CD4-positive, alpha-beta T cell treated with Interleukin-17A for 1 hour (primary cell): ENCODE results near the gene PLCB2.

Experiments used
- DNase-seq: peaks from one replicate; pipeline ENCODE4 v3.0.0-alpha.2; 2020

PLCB2 gene, protein sequence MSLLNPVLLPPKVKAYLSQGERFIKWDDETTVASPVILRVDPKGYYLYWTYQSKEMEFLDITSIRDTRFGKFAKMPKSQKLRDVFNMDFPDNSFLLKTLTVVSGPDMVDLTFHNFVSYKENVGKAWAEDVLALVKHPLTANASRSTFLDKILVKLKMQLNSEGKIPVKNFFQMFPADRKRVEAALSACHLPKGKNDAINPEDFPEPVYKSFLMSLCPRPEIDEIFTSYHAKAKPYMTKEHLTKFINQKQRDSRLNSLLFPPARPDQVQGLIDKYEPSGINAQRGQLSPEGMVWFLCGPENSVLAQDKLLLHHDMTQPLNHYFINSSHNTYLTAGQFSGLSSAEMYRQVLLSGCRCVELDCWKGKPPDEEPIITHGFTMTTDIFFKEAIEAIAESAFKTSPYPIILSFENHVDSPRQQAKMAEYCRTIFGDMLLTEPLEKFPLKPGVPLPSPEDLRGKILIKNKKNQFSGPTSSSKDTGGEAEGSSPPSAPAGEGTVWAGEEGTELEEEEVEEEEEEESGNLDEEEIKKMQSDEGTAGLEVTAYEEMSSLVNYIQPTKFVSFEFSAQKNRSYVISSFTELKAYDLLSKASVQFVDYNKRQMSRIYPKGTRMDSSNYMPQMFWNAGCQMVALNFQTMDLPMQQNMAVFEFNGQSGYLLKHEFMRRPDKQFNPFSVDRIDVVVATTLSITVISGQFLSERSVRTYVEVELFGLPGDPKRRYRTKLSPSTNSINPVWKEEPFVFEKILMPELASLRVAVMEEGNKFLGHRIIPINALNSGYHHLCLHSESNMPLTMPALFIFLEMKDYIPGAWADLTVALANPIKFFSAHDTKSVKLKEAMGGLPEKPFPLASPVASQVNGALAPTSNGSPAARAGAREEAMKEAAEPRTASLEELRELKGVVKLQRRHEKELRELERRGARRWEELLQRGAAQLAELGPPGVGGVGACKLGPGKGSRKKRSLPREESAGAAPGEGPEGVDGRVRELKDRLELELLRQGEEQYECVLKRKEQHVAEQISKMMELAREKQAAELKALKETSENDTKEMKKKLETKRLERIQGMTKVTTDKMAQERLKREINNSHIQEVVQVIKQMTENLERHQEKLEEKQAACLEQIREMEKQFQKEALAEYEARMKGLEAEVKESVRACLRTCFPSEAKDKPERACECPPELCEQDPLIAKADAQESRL

GRCh38 chr15:40307421-40308211 lies at the start of gene PLCB2:
Gene PLCB2, minus strand, starts transcription at chr15:40307935. Its CDS starts 263 bp downstream, at chr15:40307672.
- peak; percentile 74 for DNase-seq

- DNase-seq: no peak
Observed at GRCh38 chr15:40357246-40357645, 49.5 kb upstream of the PLCB2 start.

DNA sequence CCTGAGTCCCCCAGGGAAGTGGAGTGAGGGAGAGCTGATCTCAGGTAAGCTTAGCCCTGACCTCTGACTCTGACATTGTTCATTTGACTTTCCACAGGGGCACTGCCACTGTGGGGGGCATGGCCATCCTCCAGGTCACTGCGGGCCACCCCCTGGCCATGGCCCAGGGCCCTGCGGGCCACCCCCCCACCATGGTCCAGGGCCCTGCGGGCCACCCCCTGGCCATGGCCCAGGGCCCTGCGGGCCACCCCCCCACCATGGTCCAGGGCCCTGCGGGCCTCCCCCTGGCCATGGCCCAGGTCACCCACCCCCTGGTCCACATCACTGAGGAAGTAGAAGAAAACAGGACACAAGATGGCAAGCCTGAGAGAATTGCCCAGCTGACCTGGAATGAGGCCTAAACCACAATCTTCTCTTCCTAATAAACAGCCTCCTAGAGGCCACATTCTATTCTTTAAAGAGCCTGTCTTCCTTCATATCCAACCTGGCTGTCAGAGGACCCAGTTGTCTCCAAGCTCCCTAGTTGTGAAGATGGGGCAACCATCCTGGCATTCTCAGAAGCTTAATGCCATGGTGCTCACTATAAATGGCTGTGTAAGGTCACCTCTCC lies 48.3 kb upstream of the PLCB2 start:
- no peak for DNase-seq

DNA sequence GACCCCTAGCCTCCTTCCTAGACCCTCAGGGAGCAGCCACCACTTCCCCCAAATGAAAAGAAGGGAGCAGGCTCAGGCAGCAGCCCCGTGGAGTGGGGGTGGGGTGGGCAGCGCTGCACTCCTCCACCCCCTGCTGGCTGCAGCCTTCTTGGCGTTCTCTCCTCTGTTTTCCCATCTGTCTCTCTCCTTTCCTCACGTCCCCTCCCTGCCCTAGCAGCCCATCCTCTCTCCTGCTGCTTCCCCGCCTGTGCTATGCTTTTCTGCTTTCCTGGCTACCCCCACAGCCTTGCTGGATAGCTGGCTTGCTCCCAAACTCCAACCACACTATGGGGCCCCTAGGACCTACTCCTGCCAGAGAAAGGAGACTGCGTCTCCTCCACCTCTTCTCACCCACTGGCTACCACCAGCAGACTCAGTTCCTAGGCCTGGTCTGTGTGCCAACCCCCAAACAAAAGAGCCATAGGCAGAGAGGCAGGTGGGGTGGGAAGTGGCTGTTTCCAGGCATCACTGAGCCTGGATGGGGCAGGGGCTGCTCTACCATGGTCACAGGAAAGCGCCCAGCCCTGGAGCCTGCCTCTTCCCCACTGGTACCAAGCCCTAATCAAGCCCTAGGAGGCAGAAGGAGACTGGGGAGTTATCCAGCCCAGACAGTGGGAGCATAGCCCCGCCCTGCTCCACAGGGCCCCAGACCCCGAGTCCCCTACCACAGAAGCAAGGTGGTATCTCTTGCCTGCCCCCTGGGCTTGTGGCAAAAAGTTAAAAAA lies 46.9 kb upstream of the PLCB2 start:
- no peak for DNase-seq

DNA sequence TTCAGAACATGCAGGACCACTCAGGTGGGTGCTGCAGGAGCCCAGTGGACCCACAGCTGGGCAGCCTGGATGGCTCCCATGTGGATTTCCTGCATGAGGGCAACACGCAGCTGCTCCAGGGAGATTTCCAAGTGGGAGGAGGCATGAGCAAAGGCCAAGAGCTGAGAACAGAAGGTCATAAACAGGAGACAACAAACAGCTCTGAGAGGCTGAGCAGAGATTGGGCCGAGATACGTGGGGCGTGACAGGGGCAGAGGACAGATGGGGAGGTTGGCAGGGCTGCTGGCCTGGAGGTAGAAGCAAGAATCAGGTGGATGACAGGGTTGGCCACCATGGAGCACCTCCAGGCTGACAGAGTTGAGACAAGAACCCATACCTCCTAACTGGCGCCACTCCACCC lies 46.0 kb upstream of the PLCB2 start:
- DNase-seq: no peak

DNA sequence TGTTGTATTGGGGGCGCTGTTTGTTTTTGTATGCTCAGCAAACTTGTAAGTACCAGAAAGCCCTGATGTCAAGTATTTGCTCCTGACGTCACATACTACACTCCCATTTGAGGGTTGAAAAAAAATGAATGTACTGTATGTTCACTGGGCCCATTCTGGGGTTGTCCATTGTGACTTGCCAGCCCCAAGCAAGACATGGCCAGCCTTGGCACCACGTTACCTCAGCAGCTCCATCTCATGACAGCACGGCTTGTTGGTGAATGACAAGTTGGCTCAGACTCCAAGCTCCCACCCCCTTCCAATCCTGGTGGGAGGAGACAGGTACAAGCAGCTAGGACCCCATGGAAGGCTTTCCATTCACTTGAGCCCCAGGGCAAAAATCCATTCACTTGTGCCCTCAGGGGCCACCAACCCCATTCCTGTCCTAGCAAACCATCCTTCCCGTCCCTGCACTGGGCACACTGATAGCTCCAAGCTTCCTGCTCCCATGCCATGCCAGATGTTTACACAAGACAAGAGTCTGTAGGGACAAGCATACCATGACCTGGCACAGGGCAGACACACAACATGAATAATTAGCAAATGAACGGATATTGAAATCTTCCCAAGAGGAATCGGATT lies 44.7 kb upstream of the PLCB2 start:
- no peak for DNase-seq

GRCh38 chr15:40349163-40349562 lies 41.4 kb upstream of the PLCB2 start:
- DNase-seq: no peak

DNA sequence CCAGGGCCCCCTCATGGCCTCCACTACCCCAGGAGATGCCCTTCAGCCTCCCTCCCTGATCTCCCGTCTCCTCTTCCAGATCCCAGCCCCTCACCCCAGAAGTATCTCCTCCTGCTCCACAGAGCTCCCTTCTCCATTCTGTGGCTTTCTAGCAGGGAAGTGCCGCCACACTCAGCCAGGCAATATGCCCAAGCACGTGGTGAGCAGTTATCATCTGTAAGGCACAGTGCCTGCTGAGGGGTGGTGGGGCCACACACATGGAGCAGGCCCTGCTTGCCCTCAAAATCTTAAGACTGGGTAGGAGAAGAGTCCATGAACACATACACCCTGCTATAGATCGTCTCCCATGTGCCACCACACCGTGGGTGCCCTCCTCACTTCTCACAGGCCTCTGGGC lies 40.7 kb upstream of the PLCB2 start:
- no peak for DNase-seq

GRCh38 chr15:40347559-40348473 lies 40.1 kb upstream of the PLCB2 start:
- no peak for DNase-seq

GRCh38 chr15:40346579-40347558 lies 39.1 kb upstream of the PLCB2 start:
- no peak for DNase-seq

DNA sequence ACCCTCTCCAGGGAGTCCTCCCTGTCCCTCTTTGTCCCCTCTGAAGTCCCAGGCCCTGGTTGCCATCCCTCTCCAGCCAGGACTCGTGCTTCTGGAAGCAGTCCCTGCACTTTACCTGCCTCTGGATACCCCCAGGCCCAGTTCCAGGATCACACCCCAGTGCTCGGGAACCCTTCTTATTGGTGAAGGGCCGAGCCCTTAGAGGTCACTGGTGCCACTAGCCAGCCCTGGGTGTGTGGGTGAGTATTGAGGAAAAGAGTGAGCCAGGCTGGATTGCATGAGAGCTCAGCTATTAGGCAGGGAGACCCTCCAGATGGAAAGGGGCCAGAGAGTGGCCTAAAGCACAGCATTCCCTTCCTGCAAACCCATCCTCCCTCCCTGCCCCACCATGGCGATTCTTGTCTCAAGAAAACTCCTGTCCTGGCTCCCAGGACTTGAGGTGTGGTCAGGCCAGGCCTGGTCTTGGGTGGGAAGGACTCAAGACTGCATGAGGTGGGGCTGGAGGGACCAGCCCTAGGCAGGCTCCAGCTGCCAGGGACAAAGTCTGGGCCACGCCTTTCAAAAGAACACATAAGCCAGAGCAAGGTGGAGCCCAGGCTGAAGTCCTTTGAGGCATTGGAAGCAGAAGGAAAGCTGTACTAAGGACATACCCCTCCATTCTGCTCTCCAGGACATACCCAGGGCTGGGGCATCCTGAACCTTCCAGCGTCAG lies 38.3 kb upstream of the PLCB2 start:
- DNase-seq: no peak

DNA sequence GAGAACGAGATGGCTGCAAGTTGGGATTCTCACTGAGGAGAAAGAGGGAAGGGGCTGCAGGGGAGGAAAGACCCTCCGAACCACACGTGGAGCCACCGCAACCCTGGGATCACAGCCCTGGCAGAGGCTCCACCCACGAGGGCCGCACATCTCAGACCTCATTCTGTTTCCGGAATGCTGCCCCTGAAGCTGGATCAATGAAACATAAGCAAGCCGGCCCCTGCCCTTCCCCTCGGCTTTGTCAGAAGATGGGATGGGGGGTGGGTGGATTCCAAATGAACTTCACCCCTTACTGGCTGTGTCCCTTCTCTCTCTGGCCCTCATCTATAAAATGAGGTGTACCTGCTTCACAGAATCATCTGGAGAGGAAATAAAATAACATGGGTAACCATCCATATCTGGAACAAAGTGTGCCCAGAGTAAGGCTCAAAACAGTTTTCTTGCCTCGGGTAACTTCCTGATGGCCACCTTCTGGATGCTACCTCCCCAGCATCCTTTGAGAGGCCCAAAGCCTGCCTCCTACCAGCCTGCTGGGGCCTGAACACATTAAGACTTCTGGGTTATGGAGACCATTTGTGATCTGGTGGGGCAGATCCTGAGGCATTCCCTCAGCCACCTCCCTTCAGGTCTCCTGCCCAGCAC lies 37.6 kb upstream of the PLCB2 start:
- no peak for DNase-seq

- peak; percentile 80 for DNase-seq
Observed at GRCh38 chr15:40344631-40345120, 36.9 kb upstream of the PLCB2 start.

- no peak for DNase-seq
Observed at GRCh38 chr15:40344217-40344616, 36.5 kb upstream of the PLCB2 start.

GRCh38 chr15:40343512-40343911 lies 35.8 kb upstream of the PLCB2 start:
- DNase-seq: no peak

DNA sequence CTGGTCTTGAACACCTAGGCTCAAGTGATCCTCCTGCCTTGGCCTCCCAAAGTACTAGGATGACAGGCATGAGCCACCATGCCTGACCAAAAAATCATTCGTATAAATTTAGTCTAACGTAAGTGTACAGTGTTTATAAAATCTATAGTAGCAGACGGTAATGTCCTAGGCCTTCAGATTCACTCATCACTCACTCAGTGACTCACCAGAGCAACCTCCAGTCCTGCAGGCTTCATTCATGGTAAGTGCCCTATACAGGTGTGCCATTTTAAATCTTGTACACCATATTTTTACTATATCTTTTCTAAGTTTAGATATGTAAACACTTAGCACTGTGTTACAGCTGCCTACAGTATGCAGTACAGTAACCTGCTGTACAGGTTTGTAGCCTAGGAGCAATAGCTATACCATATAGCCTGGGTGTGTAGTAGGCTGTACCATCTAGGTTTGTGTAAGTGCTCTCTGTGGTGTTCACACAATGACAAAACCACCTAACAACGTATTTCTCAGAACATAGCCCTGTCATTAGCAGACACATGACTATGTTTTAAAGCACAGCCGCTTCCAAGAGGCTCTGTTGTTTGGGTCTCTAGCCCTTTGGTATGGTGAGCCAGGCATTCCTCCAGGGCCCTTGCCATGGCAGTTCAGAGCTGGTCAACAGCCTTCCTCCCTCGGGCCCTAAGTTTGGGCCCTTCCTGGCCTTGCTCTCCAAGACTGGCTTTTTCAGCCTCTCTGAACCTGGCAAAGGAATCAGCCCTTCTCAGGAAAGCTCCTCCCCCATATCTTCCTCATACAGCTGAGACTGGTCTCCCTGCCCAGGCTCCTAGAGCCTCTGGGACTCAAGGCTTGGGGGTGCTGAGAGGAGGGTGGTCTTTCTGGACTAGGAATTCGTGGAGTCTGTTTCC lies 34.9 kb upstream of the PLCB2 start:
- DNase-seq: no peak
